GM12878 (cell line): Measurements from ENCODE around the gene CEP89. TPM values are rescaled to one million over a fixed set of nuclear protein-coding genes. Genes with fewer than 3 reads are reported as not detected.
A peak's percentile ranks its signal among the peaks of the same experiment; 100 is the strongest.

Experiments
- ATAC-seq: fragments of 200-7000 bp; cut with Tn5 transposase; 3 replicates; pipeline ENCODE4 v1.9.1; 2020; ENCODE audit warnings: mild to moderate bottlenecking, moderate library complexity
- BruUV-seq: library from RNA; stranded (reverse); fragments of 400-500 nt; replicated peaks from 2 replicates; lab custom pipeline; 2021; lab: Mats Ljungman, UMichigan
- CTCF ChIA-PET: fragments of 300-600 bp; sonication (Branson Sonifier 250); formaldehyde crosslinking; extraction: SDS; loops from one replicate; lab custom pipeline; 2021; ENCODE audit warnings: inconsistent platforms; lab: Yijun Ruan, JAX
- POLR2A ChIA-PET: fragments of 350-600 bp; formaldehyde crosslinking; extraction: SDS; loops from one replicate; lab custom pipeline; 2021; ENCODE audit warnings: inconsistent platforms; lab: Charles Lee
- RAD21 ChIA-PET: fragments of 300-600 bp; sonication (Branson Sonifier 250); formaldehyde crosslinking; loops from one replicate; lab custom pipeline; 2023; ENCODE audit warnings: antibody characterized with exemption; ENCODE audit not compliant: unreplicated experiment; lab: Charles Lee
- SMC1A ChIA-PET: fragments of 300-600 bp; sonication (Branson Sonifier 250); formaldehyde crosslinking; loops from one replicate; lab custom pipeline; 2023; ENCODE audit not compliant: unreplicated experiment, uncharacterized antibody; lab: Charles Lee
- DNase-seq: peaks from one replicate; pipeline ENCODE4 v3.0.0-alpha.2; 2011; ENCODE audit warnings: low read depth, low spot score
- FAIRE-seq: peaks from 3 replicates; lab custom pipeline; 2011; peaks lifted over from hg19 to GRCh38; lab: Jason Lieb, UNC
- H2AFZ ChIP-seq: 2 replicates; pipeline ENCODE4 v1.6.0; 2011; ENCODE audit warnings: low read depth, low read length, control low read depth; ENCODE audit not compliant: control insufficient read depth
- H3K27ac ChIP-seq: 2 replicates; pipeline ENCODE4 v1.5.1; 2011; ENCODE audit warnings: control low read depth; ENCODE audit not compliant: control insufficient read depth, insufficient read depth
- H3K27me3 ChIP-seq, 2 experiments: replicated peaks in 1 of 2; 2 replicates each; pipeline versions ENCODE4 v1.6.0 to v1.6.1; 2011; ENCODE audit warnings: low read length in 1 of 2; ENCODE audit not compliant: control insufficient read depth in 2 of 2, insufficient read depth in 2 of 2
- H3K36me3 ChIP-seq, 2 experiments: 2 replicates each; pipeline ENCODE4 v1.5.1; 2011; ENCODE audit warnings: low read length in 1 of 2; ENCODE audit not compliant: control insufficient read depth in 2 of 2, insufficient read depth in 2 of 2
- H3K4me1 ChIP-seq: 2 replicates; pipeline ENCODE4 v1.6.1; 2011; ENCODE audit warnings: mild to moderate bottlenecking, low read length, moderate library complexity, mixed read lengths; ENCODE audit not compliant: control insufficient read depth, insufficient read depth
- H3K4me2 ChIP-seq: 2 replicates; pipeline ENCODE4 v1.6.0; 2011; ENCODE audit warnings: control low read depth; ENCODE audit not compliant: control insufficient read depth, insufficient read depth
- H3K4me3 ChIP-seq: fragments of 200-600 bp; sonication (generic); 2 replicates; pipeline ENCODE4 v1.5.1; 2016
- H3K79me2 ChIP-seq: 2 replicates; pipeline ENCODE4 v1.6.0; 2011; ENCODE audit warnings: low read length; ENCODE audit not compliant: control insufficient read depth, insufficient read depth
- H3K9ac ChIP-seq: 2 replicates; pipeline ENCODE4 v1.8.0; 2011; ENCODE audit warnings: low read length, control low read depth, mixed read lengths; ENCODE audit not compliant: control insufficient read depth, insufficient read depth
- H3K9me3 ChIP-seq: replicated peaks from 3 replicates; pipeline ENCODE4 v1.5.1; 2011; ENCODE audit warnings: mild to moderate bottlenecking, low read length; ENCODE audit not compliant: control insufficient read depth, insufficient read depth
- H4K20me1 ChIP-seq: 2 replicates; pipeline ENCODE4 v1.6.0; 2011; ENCODE audit not compliant: control insufficient read depth, insufficient read depth
- ATF3 ChIP-seq: IDR thresholded peaks from 2 replicates; pipeline ENCODE4 v1.6.1; 2011; ENCODE audit warnings: low read depth, mild to moderate bottlenecking, low read length, moderate library complexity, borderline replicate concordance; ENCODE audit errors: extremely low read depth
- BHLHE40 ChIP-seq, 2 experiments: fragments of 450-650 bp in 1 of 2; IDR thresholded peaks; 2 replicates each; pipeline ENCODE4 v1.6.1; 2011 to 2017; ENCODE audit warnings: low read depth in 2 of 2, borderline replicate concordance in 1 of 2, improper control_type of control experiment in 1 of 2, low read length in 1 of 2, mild to moderate bottlenecking in 1 of 2
- CBFB ChIP-seq: IDR thresholded peaks from 2 replicates; pipeline ENCODE4 v1.6.1; 2016; ENCODE audit warnings: antibody characterized with exemption, low read depth
- GATAD2B ChIP-seq: fragments of 450-650 bp; conservative IDR thresholded peaks from 2 replicates; pipeline ENCODE4 v1.6.1; 2017; ENCODE audit warnings: low read depth, mild to moderate bottlenecking, moderate library complexity
- PRDM15 ChIP-seq: fragments of 450-650 bp; formaldehyde crosslinking; IDR thresholded peaks from 2 replicates; pipeline ENCODE4 v1.4.0; 2020; ENCODE audit warnings: mild to moderate bottlenecking, moderate library complexity
- RAD21 ChIP-seq: IDR thresholded peaks from 2 replicates; pipeline ENCODE4 v1.6.1; 2011; ENCODE audit warnings: mild to moderate bottlenecking, low read depth, low read length, moderate library complexity; ENCODE audit not compliant: insufficient read depth
- RBBP5 ChIP-seq: fragments of 200-600 bp; sonication (generic); conservative IDR thresholded peaks from 2 replicates; pipeline ENCODE4 v1.6.1; 2016
- SREBF1 ChIP-seq: IDR thresholded peaks from 2 replicates; pipeline ENCODE4 v1.6.1; 2012; ENCODE audit warnings: mild to moderate bottlenecking, low read length
- STAT3 ChIP-seq: IDR thresholded peaks from 2 replicates; pipeline ENCODE4 v1.6.1; 2011; ENCODE audit warnings: low read depth, low read length, improper control_type of control experiment
- TCF3 ChIP-seq: IDR thresholded peaks from 2 replicates; pipeline ENCODE4 v1.6.1; 2012; ENCODE audit warnings: low read depth, mild to moderate bottlenecking, low read length, borderline replicate concordance; ENCODE audit not compliant: insufficient read depth
- WGBS: methylation state at CpG from one replicate; pipeline ENCODE4 v1.1.6; 2016; ENCODE audit warnings: low lambda C conversion rate; ENCODE audit not compliant: insufficient replicate concordance, insufficient coverage; ENCODE audit errors: missing lambda C conversion rate; 5-methylcytosine and 5-hydroxymethylcytosine counted together
- in situ Hi-C: fragments of 300-500 bp; cut with MboI; formaldehyde crosslinking; loops from 9 replicates; pipeline ENCODE4 v1.14.3; 2018; ENCODE audit warnings: mixed read lengths
- intact Hi-C: fragments of 100-400 bp; cut with micrococcal nuclease; formaldehyde crosslinking; loops from one replicate; pipeline ENCODE4 v1.14.2; 2022; ENCODE audit not compliant: unreplicated experiment
- polyA plus RNA-seq, 11 experiments: library from polyadenylated mRNA; depleted of rRNA in 4 of 11; unstranded in 6 of 11; stranded (reverse) in 5 of 11; fragments of >200 nt; fragmentation: Nextera tagmentation in 4 of 11; fragmentation: Illumina TruSeq in 1 of 11; extraction: Ambion mirVana in 4 of 11; extraction: Trizol in 1 of 11; gene quantifications; 1 replicate in 1 of 11; 2 replicates in 10 of 11; pipeline versions ENCODE4 v1.2.1 to v1.2.3, GENCODE V29; 2011 to 2016; ENCODE audit warnings: inconsistent platforms in 2 of 11, missing spikeins in 2 of 11, low read depth in 1 of 11
- total RNA-seq, 4 experiments: library from RNA; depleted of rRNA in 3 of 4; stranded (reverse); fragments of >200 nt in 3 of 4; fragmentation: Illumina TruSeq in 1 of 4; extraction: Trizol in 1 of 4; gene quantifications; 2 replicates each; pipeline versions ENCODE4 v1.2.1 to v1.2.3, GENCODE V29; 2013 to 2021

Gene CEP89
- total and polyA plus RNA-seq, 10 of the 15 experiments (the other 5 are each of a cell fraction or from before 2014, with no cell fraction given) = 6.0 to 19.3 (median 10.2) TPM

GRCh38 chr19:32870981-32871451 is 100.7 kb downstream of the CEP89 start (continued):
- no peak for TF ChIP-seq PRDM15
- TF ChIP-seq, all 136 proteins: peak for 0

GRCh38 chr19:32869966-32870573 is 101.7 kb downstream of the CEP89 start:
- FAIRE-seq = no peak
- Histone ChIP-seq H4K20me1 (no peaks in the 10 kb centered on the region), H2AFZ (no peak overlapping the region), H3K9ac (no peak overlapping the region), H3K79me2 (no peaks in the 10 kb centered on the region), H3K27me3 (no peaks in the 10 kb centered on the region), H3K27ac (no peak overlapping the region), H3K36me3 (no peaks in the 10 kb centered on the region), H3K4me2 (no peak overlapping the region), H3K4me1 (no peaks in the 10 kb centered on the region), H3K9me3 (no peaks in the 10 kb centered on the region), H3K4me3 (no peak overlapping the region)
- in situ Hi-C loops (no loop called here), intact Hi-C loops (no loop called here)
- peak; percentile 69 for ATAC-seq
- DNase-seq = no peak
- TF ChIP-seq CBFB (no peak), ATF3 (no peak), TCF3 (no peak), GATAD2B (no peak), SREBF1 (no peak), STAT3 (no peak), RBBP5 (no peak), BHLHE40 (IDR thresholded peaks at IDR 0.05; ENCODE audit: borderline replicate concordance in 1 of 2, low read depth in 2 of 2, low read length in 1 of 2) (no peak), RAD21 (no peak)
- 50% methylated on average over 18 of the region's 18 CpGs for WGBS
- ChIA-PET SMC1A (no interaction called here), RAD21 (no interaction called here), POLR2A (no interaction called here), CTCF (no interaction called here)
- no TSS peak for BruUV-seq
